H9 (cell line): ENCODE results near the gene CBX8. TPM values are rescaled to one million over a fixed set of nuclear protein-coding genes. Genes with fewer than 3 reads are reported as not detected.

Experiments used
- DNase-seq: peaks from one replicate; pipeline ENCODE4 v3.0.0-alpha.2; 2017
- H2AFZ ChIP-seq: one replicate; pipeline ENCODE4 v1.6.1; 2013; ENCODE audit warnings: mild to moderate bottlenecking, low read length, control low read depth, moderate library complexity
- H2AK5ac ChIP-seq: 2 replicates; pipeline ENCODE4 v1.6.1; 2013; ENCODE audit warnings: low read length, control low read depth, mixed read lengths; ENCODE audit not compliant: insufficient read length
- H2BK120ac ChIP-seq: one replicate; pipeline ENCODE4 v1.6.1; 2013; ENCODE audit warnings: low read depth, mild to moderate bottlenecking, low read length, control low read depth, inconsistent platforms; ENCODE audit not compliant: poor library complexity, severe bottlenecking
- H2BK12ac ChIP-seq: 2 replicates; pipeline ENCODE4 v1.6.1; 2013; ENCODE audit warnings: low read length, control low read depth, mixed read lengths, low read depth; ENCODE audit not compliant: insufficient read length
- H2BK15ac ChIP-seq: 2 replicates; pipeline ENCODE4 v1.6.1; 2013; ENCODE audit warnings: low read depth, low read length, control low read depth
- H2BK20ac ChIP-seq: one replicate; pipeline ENCODE4 v1.6.1; 2013; ENCODE audit warnings: low read depth, mild to moderate bottlenecking, low read length, control low read depth, inconsistent platforms; ENCODE audit not compliant: poor library complexity, severe bottlenecking
- H2BK5ac ChIP-seq: 2 replicates; pipeline ENCODE4 v1.6.1; 2013; ENCODE audit warnings: low read length, control low read depth, mixed read lengths; ENCODE audit not compliant: insufficient read length
- H3K14ac ChIP-seq: 2 replicates; pipeline ENCODE4 v1.6.1; 2013; ENCODE audit warnings: low read length, control low read depth; ENCODE audit not compliant: insufficient read depth
- H3K18ac ChIP-seq: 2 replicates; pipeline ENCODE4 v1.6.1; 2013; ENCODE audit warnings: low read depth, mild to moderate bottlenecking, mixed read lengths, low read length, control low read depth; ENCODE audit not compliant: insufficient read length
- H3K23ac ChIP-seq: 2 replicates; pipeline ENCODE4 v1.6.1; 2013; ENCODE audit warnings: low read length, control low read depth, mixed read lengths, low read depth; ENCODE audit not compliant: insufficient read length
- H3K23me2 ChIP-seq: 2 replicates; pipeline ENCODE4 v1.6.1; 2013; ENCODE audit warnings: low read depth, mild to moderate bottlenecking, mixed read lengths, low read length, control low read depth; ENCODE audit not compliant: insufficient read length, poor library complexity, severe bottlenecking
- H3K27ac ChIP-seq: 2 replicates; pipeline ENCODE4 v1.5.1; 2013; ENCODE audit warnings: low read length, control low read depth, mixed read lengths, low read depth; ENCODE audit not compliant: insufficient read length
- H3K27me3 ChIP-seq: 2 replicates; pipeline ENCODE4 v1.6.1; 2013; ENCODE audit warnings: low read length, control low read depth, inconsistent platforms; ENCODE audit not compliant: insufficient read depth
- H3K4ac ChIP-seq: 2 replicates; pipeline ENCODE4 v1.6.1; 2013; ENCODE audit warnings: low read depth, mild to moderate bottlenecking, control low read depth, inconsistent platforms, low read length, moderate library complexity
- H3K4me1 ChIP-seq: 2 replicates; pipeline ENCODE4 v1.6.1; 2013; ENCODE audit warnings: low read length, control low read depth, inconsistent platforms; ENCODE audit not compliant: insufficient read depth
- H3K4me2 ChIP-seq: 2 replicates; pipeline ENCODE4 v1.6.1; 2013; ENCODE audit warnings: low read length, control low read depth, mixed read lengths; ENCODE audit not compliant: insufficient read length, insufficient read depth
- H3K56ac ChIP-seq: 2 replicates; pipeline ENCODE4 v1.6.1; 2013; ENCODE audit warnings: low read depth, mild to moderate bottlenecking, mixed read lengths, low read length, control low read depth; ENCODE audit not compliant: insufficient read length
- H3K79me1 ChIP-seq: 2 replicates; pipeline ENCODE4 v1.6.1; 2013; ENCODE audit warnings: low read depth, mild to moderate bottlenecking, moderate library complexity, low read length, control low read depth, inconsistent platforms; ENCODE audit not compliant: insufficient read depth, poor library complexity, severe bottlenecking
- H3K79me2 ChIP-seq: 2 replicates; pipeline ENCODE4 v1.6.1; 2013; ENCODE audit warnings: low read length, control low read depth, inconsistent platforms; ENCODE audit not compliant: insufficient read depth
- H3K9ac ChIP-seq: 2 replicates; pipeline ENCODE4 v1.6.1; 2013; ENCODE audit warnings: low read length, control low read depth, mixed read lengths; ENCODE audit not compliant: insufficient read length; ENCODE audit errors: extremely low read depth
- H3K9me3 ChIP-seq: one replicate; pipeline ENCODE4 v1.6.1; 2013; ENCODE audit warnings: low read depth, low read length, inconsistent platforms; ENCODE audit not compliant: control insufficient read depth
- H3T11ph ChIP-seq: one replicate; pipeline ENCODE4 v1.6.1; 2013; ENCODE audit warnings: mild to moderate bottlenecking, low read length, control low read depth, inconsistent platforms
- H4K20me1 ChIP-seq: one replicate; pipeline ENCODE4 v1.6.1; 2013; ENCODE audit not compliant: control insufficient read depth, insufficient read length, insufficient read depth
- H4K5ac ChIP-seq: 2 replicates; pipeline ENCODE4 v1.6.1; 2013; ENCODE audit warnings: low read depth, mild to moderate bottlenecking, mixed read lengths, low read length, control low read depth; ENCODE audit not compliant: insufficient read length
- H4K8ac ChIP-seq: replicated peaks from 2 replicates; pipeline ENCODE4 v1.6.1; 2013; ENCODE audit warnings: low read length, control low read depth, mixed read lengths, low read depth; ENCODE audit not compliant: insufficient read length
- H4K91ac ChIP-seq: 2 replicates; pipeline ENCODE4 v1.6.1; 2013; ENCODE audit warnings: low read depth, mild to moderate bottlenecking, moderate library complexity, mixed read lengths, low read length, control low read depth; ENCODE audit not compliant: insufficient read length
- H3K27ac Mint-ChIP-seq, 3 experiments: 2 replicates in 2 of 3; 3 replicates in 1 of 3; pipeline ENCODE4 v1.8.0; 2020 to 2021; ENCODE audit warnings: mixed read lengths in 3 of 3, mild to moderate bottlenecking in 1 of 3, moderate library complexity in 1 of 3
- H3K27me3 Mint-ChIP-seq: 2 replicates; pipeline ENCODE4 v1.8.0; 2021; ENCODE audit warnings: low read depth, mild to moderate bottlenecking, moderate library complexity, mixed read lengths
- H3K36me3 Mint-ChIP-seq, 3 experiments: 2 replicates in 2 of 3; 3 replicates in 1 of 3; pipeline ENCODE4 v1.8.0; 2020 to 2021; ENCODE audit warnings: low read depth in 3 of 3, mixed read lengths in 3 of 3; ENCODE audit not compliant: insufficient read depth in 1 of 3
- H3K4me1 Mint-ChIP-seq, 2 experiments: 2 replicates each; pipeline ENCODE4 v1.8.0; 2020; ENCODE audit warnings: mixed read lengths in 2 of 2
- H3K4me3 Mint-ChIP-seq, 2 experiments: 2 replicates in 1 of 2; 3 replicates in 1 of 2; pipeline ENCODE4 v1.8.0; 2020 to 2021; ENCODE audit warnings: mild to moderate bottlenecking in 2 of 2, mixed read lengths in 2 of 2, moderate library complexity in 1 of 2
- H3K9me3 Mint-ChIP-seq, 2 experiments: 2 replicates in 1 of 2; 3 replicates in 1 of 2; pipeline ENCODE4 v1.8.0; 2020; ENCODE audit warnings: mild to moderate bottlenecking in 2 of 2, mixed read lengths in 2 of 2, moderate library complexity in 1 of 2
- WGBS: extraction: QIAGEN DNeasy Blood & Tissue Kit; methylation state at CpG from one replicate; pipeline ENCODE4 v1.1.7; 2013; ENCODE audit warnings: missing lambda C conversion rate, low lambda C conversion rate, mixed read lengths; ENCODE audit not compliant: insufficient read length; ENCODE audit errors: extremely low coverage; 5-methylcytosine and 5-hydroxymethylcytosine counted together
- total RNA-seq: library from RNA; stranded (reverse); gene quantifications from 2 replicates; pipeline ENCODE4 v1.2.1, GENCODE V29; 2021
- TF ChIP-seq, protein P1 (sequence below): fragments of 200-600 bp; sonication (generic); conservative IDR thresholded peaks from 3 replicates; pipeline ENCODE4 v1.8.0; 2021; ENCODE audit warnings: antibody characterized with exemption, mild to moderate bottlenecking

The CBX8 gene
- total RNA-seq, 1 experiment from 2014 or later = 1.2 TPM

DNA sequence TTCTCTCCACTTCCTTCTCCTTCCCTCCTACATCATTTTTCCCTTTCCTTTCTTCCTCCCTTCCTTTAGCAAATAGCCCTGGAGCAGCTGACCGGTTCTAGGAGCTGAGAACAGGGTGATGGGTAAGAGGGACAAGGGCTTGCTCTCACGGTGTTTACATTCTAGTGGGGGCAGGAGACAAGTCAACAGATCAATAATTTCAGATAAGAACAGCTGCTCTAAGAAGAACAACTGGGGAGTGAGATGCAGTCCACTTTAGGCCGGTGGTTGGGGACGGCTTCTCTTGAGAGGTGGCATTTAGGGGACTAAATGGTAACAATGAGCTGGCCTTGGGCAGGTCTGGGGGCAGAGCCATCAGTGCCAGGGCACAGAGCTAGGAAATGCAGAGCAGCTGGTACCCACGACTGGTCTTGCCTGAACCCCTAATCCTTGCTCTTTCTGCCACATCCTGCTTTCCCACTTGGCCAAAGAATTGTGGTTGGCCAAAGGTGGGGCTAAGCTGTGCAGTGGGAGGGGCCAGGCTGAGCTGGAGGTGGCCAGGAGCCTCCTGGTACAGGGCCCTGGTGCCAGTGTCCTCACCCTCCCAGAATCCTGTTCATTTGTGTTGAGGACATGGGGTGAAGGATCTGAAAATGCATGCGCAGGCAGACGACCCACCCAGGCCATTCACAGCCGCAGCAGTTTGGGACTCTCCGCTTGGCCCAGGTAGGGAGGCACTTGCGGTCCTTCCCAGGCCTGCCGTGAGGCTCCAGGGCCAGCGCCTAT lies 24.6 kb upstream of the CBX8 start:
- Histone ChIP-seq H3K9ac (no peak overlapping the region), H3K27ac (no peak overlapping the region), H3K27me3 (peaks cover 46% of the 10 kb centered on the region), H3K4ac (no peak overlapping the region), H4K8ac (no peak overlapping the region), H3K14ac (no peak overlapping the region; the same call in 1 of the 2 replicates), H3K56ac (no peak overlapping the region), H2BK5ac (no peak overlapping the region), H2BK120ac (no peak overlapping the region), H2BK20ac (no peak overlapping the region), H4K5ac (no peak overlapping the region), H2AFZ (no peak overlapping the region), H3K79me1 (no peaks in the 10 kb centered on the region), H3K18ac (no peak overlapping the region), H3K23ac (no peak overlapping the region), H3K79me2 (no peaks in the 10 kb centered on the region), H2BK12ac (no peak overlapping the region), H3K23me2 (no peaks in the 10 kb centered on the region), H3K4me1 (no peaks in the 10 kb centered on the region), H3K4me2 (no peak overlapping the region), H2AK5ac (no peak overlapping the region), H4K91ac (no peak overlapping the region), H4K20me1 (no peaks in the 10 kb centered on the region), H3T11ph (no peak overlapping the region), H3K9me3 (no peaks in the 10 kb centered on the region), H2BK15ac (no peak overlapping the region)
- Mint-ChIP-seq H3K4me1 (peaks cover 2 to 4% of the 10 kb centered on the region in 2 experiments; a peak in 3 of 4 replicates), H3K27me3 (peaks cover 100% of the 10 kb centered on the region), H3K36me3 (peaks cover 0 to 5% (median 3%) of the 10 kb centered on the region in 3 experiments; a peak in 4 of 7 replicates), H3K27ac (no peak overlapping the region; a peak in 1 of 7 replicates), H3K4me3 (no peak overlapping the region), H3K9me3 (peaks cover 3 to 10% of the 10 kb centered on the region in 2 experiments; a peak in 4 of 5 replicates)
- no CpG with 5 or more reads among the region's 12 CpGs for WGBS
- TF ChIP-seq, protein P1, sequence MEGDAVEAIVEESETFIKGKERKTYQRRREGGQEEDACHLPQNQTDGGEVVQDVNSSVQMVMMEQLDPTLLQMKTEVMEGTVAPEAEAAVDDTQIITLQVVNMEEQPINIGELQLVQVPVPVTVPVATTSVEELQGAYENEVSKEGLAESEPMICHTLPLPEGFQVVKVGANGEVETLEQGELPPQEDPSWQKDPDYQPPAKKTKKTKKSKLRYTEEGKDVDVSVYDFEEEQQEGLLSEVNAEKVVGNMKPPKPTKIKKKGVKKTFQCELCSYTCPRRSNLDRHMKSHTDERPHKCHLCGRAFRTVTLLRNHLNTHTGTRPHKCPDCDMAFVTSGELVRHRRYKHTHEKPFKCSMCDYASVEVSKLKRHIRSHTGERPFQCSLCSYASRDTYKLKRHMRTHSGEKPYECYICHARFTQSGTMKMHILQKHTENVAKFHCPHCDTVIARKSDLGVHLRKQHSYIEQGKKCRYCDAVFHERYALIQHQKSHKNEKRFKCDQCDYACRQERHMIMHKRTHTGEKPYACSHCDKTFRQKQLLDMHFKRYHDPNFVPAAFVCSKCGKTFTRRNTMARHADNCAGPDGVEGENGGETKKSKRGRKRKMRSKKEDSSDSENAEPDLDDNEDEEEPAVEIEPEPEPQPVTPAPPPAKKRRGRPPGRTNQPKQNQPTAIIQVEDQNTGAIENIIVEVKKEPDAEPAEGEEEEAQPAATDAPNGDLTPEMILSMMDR = no peak
- no peak for DNase-seq
